Superior temporal gyrus (tissue), 1 donor: ENCODE data around the gene STT3B.

Experiments
- DNase-seq: peaks from one replicate; pipeline ENCODE4 v3.0.0-alpha.2; 2016; ENCODE audit errors: extremely low spot score

STT3B gene

DNA sequence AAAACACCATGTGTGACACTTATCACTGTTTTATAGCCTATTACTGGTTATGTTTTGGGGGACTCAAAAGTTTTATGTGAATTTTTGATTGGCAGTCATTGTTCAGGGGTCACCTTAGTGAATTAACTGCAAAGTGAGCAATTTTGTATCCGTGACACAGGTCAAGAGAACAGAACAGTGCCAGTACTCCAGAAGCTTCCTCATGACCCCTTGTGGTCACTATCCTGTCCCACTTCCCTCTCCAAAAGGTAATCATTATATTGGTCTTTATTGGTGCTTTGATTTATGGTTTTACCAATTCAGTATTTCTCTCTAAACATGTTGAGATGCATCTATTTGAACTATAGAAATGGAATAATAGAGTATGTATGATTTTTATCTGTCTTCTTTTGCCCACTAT is 107.1 kb downstream of the STT3B start:
- no peak for DNase-seq

DNA sequence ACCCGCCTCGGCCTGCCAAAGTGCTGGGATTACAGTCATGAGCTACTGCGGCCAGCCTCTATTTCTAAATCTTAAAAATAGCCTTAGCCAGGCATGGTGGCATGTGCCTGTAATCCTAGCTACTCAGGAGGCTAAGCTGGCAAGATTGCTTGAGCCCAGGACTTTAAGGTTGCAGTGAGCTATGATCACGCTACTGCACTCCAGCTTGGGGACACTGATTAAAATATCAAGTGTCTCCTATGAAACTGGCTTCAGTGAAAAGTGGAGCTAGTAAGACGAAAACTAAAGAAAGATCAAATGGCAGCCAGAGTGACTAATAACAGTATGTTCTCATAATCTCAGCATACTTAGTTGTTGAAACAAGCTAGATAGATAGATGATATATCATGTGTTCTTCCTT is 112.5 kb downstream of the STT3B start:
- no peak for DNase-seq

DNA sequence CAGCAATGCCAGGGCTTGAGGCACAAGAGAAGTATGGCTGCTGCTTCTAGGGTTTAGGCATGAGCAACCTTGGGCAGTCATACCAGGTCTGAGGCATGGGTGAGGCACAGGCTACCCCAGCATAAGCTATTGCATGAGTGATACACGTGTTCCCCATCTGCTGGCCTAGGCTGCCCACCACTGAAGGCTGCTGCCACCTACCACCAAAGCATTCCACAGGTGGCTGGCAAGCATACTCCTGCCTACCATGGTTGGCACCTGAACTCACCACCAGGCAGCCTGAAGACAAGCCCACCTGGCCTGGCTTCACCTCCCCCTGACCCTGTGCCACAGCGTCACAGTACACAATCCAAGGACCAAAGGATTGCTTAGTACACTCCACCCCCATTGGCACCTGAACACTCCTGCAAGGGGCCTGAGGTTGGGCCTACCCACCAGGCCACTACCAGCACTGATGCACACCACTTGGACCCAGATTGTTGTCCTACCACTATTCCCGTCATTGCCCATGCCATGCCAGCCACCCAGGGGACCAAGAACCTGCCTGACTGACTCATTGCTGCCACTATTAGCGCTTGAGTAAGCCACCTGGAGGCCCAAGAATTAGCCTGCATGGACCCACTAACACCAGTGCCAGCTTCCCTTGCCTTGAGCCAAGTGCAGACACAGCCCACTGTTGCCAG is 115.7 kb downstream of the STT3B start:
- no peak for DNase-seq

DNA sequence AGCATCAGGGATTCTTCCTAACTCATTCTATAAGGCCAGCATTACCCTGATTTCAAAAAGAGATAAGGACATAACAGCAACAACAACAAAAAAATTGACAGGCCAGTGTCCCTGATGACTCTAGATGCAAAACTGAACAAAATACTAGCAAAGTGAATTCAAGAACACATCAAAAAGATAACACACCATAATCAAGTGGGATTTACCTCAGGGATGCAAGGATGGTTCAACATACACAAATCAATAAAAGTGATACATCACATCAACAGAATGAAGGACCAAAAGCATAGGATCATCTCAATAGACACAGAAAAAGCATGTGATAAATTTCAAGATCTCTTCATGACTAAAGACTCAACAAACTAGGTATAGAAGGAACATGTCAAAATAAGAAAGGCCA is 119.6 kb downstream of the STT3B start:
- DNase-seq = no peak

DNA sequence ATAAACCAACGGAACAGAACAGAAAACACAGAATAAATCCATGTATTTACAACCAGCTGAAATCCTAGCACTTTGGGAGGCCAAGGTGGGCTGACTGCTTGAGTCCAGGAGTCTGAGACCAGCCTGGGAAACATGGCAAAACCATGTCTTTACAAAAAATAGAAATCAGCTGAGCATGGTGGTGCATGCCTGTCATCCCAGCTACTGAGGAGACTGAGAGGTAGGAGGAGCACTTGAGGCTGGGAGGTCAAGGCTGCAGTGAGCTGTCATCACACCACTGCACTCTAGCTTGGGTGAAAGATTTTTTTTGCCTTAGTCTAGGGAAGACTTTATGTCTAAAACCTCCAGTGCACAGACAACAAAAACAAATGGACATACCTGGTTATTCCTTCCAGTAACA is 120.7 kb downstream of the STT3B start:
- no peak for DNase-seq

DNA sequence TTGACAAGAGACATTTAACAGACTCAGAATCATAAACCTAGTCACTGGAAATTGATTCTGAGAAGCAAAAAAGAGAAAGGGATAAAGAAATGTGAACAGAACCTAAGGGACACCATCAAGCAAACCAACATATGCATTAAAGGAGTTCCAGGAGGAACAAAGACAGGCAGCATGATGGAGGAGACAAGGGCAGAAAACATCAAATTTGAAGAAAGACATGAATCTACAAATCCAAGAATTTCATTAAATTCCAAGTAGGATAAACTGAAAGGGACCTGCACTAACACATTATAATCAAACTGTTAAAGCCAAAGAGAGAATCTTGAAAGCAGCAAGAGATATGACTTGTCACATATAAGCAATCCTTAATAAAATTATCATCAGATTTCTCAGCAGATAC is 122.3 kb downstream of the STT3B start:
- no peak for DNase-seq

DNA sequence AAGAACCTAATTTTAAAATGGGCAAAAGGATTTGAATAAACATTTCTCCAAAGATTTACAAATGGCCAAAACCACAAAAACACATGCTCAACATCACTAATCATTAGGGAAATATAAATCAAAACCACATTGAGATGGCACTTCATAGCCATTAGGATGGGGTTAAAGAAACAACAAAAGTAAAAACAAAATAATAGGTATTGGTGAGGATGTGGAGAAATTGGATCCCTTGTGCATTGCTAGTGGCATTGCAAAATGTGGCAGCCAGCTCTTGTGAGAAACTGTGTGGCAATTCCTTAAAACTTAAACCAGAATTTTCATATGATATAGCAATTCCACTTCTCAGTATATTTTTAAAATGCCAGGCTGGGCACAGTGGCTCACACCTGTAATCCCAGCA is 126.5 kb downstream of the STT3B start:
- DNase-seq = no peak

DNA sequence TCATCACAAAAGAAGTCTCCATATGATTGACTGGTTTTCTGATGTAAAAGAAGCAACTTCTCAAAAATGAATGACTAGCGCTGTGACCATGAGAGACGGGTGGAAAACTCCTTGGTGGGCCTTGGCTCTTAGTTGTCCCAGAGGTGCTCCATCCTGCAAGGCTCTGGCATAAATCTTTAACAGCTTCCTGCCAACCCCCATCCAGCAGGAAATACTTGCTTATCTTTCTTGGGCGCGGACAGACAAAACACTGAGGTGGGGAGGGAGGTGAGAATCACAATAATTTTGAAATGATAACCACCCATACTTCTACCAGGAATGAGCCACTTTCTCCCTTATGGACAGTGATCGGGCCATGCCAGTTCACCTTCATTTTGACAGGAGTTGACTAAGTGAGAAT is 128.6 kb downstream of the STT3B start:
- DNase-seq = no peak

DNA sequence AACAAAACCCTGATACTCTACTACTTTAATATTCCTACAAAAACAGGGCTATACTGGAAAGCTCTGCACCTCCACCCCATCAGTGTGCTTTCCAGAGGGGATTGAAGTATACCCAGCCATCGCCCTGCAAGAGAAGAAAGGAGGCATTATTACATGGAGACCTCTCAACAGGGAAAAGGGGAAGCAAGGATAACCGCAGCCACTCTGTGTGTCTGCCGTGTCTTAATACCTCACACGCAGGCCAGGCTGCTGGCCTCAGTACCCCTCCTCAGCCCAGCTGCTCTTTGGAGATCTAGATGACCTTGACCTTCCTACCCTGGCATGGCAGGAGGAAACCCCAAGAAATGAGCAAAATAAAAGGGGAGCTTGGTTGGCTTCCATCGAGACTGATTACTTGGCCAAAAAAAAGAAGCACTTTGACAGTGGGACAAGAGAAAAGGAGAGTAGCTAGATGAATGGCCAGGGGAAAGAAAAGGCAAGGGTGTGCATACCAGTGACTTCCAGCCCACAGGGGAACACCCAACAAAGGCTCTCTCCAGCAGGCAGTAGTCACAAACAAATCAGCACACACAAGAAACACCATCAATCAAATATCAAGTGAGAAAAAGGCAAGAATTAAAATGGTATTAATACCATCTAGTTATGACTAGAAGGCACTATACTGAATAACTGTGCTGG is 129.4 kb downstream of the STT3B start:
- no peak for DNase-seq

DNA sequence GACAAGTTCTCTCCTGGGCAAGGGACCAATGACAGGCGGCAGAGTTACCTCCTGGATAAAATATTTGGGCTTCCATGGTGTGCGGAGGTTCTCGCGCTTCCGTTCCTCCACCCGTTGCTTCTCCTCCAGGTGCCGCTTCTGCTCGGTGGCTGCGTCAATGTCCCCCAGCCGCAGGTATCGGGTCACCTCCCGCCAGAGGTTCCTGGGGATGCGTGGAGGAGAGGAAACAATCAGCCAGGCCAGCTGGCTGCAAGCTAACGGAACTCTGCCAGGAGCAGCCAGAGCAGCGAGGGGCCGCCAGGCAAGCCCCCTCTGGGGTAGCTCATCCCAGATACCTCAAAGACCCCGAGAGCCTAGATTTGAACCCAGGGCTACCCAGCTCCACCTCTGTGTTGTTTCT is 131.3 kb downstream of the STT3B start:
- no peak for DNase-seq

DNA sequence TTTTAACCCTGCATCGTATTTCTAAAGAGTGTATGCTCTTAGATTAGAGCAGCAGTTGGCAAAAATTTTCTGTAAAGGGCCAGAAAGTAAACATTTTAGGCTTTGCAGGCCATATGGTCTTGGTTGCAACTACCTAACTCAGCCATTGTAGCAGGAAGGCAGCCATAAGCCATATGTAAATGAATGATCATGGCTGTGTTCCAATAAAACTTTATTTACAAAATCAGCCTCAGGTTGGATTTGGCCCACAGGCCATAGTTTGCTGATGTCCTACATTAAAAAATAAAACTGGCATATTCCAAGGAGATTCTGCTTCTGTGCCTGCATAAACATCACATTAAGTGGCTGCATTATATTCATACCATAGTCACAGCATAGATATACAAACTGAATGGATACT is 134.9 kb downstream of the STT3B start:
- no peak for DNase-seq

DNA sequence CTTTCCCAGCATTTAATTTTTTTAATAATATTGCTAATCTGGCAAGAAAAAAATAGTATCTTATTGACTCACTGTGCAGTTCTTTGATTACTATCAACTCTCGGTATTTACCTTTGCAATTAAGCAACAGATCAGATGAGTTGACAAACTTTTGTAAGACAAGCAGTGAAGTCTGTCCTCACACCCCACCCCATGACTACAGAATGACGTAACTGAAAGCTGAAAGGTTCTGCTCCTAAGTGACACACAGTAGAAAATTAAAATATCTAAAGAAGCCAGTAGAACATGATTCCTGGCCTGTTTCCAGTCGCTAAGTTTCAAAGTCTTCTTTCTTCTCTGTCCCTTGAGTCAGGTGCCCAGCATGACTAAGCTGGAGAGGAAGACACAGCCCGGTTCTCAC is 135.5 kb downstream of the STT3B start:
- no peak for DNase-seq

DNA sequence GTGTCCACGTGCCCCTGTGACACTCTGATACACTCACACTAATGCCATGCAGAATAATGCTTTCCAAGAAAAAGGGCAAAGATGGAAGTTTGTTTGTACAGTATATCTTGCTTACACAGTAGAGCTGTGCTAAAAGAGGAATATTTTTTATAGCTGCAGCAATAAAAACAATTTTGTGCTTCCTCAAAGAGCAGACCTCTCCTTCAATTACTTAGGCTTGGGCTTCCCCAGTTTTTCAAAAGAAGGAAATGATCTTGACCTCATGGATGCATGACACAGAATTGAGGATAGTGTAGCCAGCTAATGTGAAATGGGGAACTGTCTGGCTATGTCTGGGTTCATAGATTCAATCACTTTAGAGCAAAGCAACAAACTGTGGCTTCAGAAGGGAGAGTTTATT is 137.4 kb downstream of the STT3B start:
- no peak for DNase-seq

DNA sequence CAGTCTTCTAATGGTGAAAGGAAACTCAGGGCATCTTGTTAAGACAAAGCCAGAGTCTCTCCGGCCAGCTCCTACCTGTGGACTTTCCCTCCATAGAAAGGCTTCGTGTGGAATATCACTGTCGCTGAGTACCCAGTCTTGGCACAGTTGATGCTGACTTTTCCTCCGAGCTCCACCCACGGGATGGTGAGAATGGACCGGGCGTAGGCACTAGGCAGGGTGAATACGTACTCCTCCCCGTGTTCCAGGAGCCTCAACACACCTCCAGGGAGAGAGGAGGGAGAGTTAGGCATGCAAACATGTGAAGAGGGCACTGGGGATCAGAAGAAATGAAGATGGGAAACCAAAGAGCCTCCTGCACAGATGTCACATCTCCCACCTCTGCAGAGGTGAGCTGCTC is 138.0 kb downstream of the STT3B start:
- no peak for DNase-seq

DNA sequence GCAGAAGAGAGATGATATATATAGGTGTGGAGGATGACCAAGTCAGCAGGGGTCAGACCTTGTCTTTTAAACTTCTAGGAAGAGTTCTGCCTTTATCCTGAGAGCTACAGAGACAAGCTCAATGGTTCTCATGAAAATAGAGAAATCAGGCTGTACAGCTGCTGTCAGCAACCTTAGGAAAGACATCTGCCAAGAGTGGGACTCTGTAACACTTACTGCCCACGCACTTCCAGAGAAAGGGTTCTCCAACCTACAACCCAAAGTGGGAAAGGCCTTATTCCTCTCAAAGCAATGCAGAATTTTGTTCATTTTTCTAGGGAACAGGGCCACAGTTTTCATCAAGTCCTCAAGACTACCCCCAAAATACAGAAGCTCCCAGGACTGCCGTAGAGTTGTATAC is 138.7 kb downstream of the STT3B start:
- DNase-seq = no peak

DNA sequence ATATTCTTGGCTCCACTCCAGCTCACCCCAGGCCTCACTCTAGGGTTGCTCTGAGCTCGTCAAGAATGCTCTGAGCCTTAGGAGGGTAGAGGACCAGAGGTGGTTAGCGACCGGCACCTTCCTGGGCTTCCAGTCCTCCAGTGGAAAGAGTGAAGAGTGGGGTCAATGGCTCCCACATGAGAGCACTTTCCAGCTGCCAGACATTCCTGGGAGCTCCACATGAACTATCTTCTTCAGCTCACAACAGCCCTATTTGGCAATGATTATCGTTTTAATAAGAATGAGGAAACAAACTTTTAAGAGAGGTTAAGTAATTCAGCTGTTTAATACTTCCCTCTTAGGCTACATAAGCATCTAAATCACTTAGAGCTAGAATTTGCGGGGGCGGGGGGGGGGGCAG is 139.3 kb downstream of the STT3B start:
- no peak for DNase-seq

DNA sequence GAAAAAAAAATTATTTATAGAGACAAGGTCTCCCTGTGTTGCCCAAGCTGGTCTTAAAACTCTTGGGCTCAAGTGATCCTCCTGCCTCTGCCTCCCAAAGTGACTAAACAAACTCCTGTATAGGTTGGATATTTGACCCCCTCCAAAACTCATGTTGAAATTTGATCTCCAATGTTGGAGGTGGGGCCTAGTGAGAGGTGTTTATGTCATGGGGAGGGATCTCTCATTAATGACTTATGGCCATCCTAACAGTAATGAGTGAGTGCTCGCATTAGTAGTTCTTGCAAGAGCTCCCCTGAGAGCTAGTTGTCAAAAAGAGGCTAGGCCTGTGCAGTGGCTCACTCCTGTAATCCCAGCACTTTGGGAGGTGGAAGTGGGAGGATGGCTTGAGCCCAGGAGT is 141.2 kb downstream of the STT3B start:
- DNase-seq = no peak

DNA sequence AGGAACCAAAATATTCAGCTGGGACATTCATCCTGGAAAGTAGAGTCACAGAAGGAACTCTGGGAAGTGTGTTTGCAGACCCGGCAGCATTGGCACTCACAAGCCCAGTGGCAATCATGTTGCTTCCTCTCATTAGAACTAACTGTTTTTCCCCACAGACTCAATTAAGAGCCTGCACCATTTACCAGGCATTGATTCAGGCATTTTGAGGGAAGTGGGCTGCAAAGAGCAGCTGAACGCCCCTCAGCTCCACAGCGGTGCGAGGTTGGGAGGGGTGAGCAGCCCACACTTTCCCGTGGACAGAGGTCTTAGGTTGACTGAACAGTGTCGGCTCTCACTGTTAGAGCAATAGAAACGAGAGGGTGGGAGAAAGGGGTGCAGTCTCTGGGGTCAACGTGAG is 143.8 kb downstream of the STT3B start:
- DNase-seq = no peak

DNA sequence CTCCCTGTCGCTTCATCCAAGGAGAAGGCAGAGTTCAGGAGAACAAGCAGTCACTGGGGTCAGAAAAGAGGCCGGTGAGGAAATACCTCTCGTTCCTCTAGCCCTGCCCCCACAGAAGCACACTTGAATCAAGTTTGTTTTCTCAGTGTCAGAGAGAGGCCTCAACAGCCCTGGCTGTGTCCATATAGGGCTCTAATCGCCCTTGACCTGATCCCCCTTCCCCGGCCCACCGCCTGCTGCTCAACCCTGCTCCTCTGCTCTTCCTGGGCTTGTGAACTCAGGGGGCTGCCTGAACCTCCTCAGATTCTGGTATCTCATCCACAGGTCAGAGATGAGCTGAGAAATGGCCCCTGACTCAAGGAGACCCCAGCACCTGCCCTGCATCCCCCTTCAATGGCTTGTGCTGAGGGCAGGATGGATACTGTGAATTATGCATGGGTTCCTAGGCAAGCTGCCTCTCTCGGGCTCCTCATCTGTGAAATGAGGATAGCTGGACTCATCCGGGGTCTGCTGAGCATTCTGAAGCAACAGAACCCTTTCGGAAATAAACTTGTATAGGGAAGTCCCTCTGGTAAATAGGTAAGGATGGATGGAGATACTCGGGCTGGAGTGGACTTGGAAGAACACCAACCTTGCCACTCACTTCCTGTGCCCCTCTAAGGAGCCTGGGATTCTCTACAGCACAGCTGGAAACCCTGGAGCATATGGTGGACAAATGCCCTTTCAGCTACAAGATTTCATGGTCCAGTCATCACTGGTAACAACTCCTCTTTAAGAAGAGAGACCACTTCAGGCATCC is 147.5 kb downstream of the STT3B start:
- DNase-seq = no peak
